Activated T-cell treated with anti-CD3 and anti-CD28 coated beads for 4 hours (primary cell): ENCODE results near the gene CNNM2.
"Not testable (repeated sequence)": the region's sequence is repeated elsewhere in the genome, so short reads cannot be mapped to it uniquely, and the experiment has no call there.

Source experiments
- DNase-seq: peaks from one replicate; pipeline ENCODE4 v3.0.0-alpha.2; 2020

Gene CNNM2

DNA sequence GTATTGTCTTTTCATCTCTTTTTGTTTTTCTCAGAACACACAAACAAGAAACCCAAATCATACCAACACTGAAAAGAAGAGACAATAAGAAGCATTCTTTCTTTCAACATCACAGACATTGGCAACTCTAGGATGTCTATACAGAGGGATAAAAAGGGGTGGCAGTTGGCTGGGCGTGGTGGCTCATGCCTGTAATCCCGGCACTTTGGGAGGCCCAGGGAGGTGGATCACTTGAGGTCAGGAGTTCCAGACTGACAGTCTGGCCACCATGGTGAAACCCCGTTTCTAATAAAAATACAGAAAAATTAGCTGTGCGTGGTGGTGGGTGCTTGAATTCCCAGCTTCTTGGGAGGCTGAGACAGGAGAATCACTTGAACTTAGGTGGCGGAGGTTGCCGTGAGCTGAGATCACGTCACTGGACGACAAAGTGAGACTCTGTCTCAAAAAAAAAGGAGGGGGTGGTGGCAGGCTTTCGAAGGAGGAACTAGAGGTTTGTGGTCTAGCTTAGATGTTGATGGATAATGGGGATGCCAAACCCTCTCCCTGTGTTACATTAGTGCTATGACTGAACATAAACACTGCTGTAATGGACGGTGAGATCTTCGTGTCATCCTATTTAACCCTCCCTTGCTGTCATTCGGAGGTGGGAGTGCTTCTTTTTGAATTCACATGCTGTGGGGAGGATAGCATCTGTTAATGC, 9.4 kb downstream of the CNNM2 start:
- DNase-seq = no peak

- DNase-seq = not testable (repeated sequence)
Observed at GRCh38 chr10:102928442-102928841, 10.3 kb downstream of the CNNM2 start.

- DNase-seq = no peak
Observed at GRCh38 chr10:102930720-102931119, 12.6 kb downstream of the CNNM2 start.

DNA sequence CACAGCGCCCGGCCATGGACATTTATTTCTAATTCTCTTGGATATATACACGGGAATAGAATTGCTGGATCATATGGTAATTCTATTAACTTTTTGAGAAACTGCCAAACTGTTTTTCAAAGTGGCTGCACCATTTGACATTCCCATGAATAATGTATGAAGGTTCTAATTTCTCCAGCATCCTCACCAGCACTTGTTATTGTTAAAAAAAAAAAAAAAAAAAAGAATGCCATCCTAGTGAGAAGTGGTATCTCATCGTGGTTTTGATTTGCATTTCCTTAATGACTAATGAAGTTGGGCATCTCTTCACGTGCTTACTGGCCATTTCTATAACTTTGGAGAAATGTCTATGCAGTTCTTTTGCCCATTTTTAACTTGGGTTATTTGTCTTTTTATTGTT, 13.5 kb downstream of the CNNM2 start:
- no peak for DNase-seq

DNA sequence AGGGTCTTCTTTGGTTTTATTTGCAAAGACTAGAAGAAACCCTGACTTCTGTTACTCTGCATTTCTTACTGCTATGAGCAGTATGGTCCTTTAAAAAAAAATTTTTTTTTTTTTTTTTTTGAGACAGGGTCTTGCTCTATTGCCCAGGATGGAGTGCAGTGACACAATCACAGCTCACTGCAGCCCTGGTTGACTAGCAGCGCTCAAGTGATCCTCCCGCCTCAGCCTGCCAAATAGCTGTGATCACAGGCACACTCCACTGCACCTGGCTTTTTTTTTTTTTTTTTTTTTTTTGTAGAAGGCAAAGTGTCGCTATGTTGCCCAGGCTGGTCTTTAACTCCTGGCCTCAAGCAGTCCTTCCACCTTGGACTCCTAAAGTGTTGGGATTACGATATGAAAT, 17.4 kb downstream of the CNNM2 start:
- DNase-seq = no peak

- DNase-seq = no peak
Observed at GRCh38 chr10:102935939-102936605, 18.0 kb downstream of the CNNM2 start.

DNA sequence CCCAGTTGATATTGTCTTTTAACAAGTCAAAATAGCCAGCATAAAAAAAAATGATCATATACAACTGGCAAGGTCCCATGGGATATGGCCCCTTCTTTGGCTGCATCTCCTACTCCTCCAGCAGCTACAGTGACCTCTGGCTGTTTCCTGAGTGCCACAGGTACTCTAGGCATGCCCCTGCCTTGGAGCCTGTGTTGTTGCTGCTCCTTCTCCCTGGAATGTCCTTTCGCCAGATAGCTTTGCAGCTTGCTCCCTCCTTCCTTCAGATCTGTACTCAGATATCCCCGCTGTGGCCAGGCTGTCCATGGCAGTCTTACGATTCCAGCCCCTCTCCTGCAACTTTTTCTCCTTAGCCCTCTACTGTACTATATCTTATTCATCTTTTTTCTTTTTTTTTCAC, 23.3 kb downstream of the CNNM2 start:
- no peak for DNase-seq

DNA sequence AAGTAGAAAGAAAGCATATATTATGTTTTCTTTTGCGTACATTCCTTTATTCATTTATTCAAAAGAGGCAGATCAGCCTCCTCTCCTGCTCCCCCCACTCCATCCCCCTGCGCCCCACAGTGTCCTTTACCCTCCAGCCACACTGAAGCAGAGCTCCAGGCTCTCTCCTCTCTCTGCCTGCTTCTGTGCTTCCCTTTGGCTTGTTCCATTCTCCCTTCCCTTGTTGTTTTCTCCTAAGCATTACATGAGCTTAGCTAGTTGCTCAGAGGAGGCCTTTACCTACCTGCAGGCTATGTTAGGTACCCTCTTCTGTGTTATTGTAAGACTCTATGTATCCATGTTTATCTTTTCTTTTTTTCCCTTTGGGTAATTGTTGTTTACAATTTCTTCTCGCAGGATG, 27.4 kb downstream of the CNNM2 start:
- DNase-seq = no peak

DNA sequence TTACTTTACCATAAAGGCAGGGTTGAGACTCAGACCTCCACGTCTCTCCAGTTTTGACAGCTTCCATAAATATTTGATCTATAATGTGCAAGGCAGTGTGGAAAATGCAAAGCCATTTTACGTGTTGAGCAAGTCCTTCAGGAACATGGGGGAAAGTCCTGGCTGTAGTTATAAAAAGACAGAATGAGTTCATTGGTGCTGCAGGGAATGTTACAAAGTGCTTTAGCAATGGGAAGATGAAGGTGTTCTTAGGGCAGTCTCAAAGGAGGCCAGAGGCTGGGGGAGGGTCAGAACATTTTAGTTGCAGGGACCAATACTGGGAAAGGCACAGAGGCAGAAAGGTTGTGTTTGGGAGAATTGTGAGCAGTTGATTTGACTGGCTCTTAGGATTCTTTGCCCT, 27.9 kb downstream of the CNNM2 start:
- DNase-seq = no peak

DNA sequence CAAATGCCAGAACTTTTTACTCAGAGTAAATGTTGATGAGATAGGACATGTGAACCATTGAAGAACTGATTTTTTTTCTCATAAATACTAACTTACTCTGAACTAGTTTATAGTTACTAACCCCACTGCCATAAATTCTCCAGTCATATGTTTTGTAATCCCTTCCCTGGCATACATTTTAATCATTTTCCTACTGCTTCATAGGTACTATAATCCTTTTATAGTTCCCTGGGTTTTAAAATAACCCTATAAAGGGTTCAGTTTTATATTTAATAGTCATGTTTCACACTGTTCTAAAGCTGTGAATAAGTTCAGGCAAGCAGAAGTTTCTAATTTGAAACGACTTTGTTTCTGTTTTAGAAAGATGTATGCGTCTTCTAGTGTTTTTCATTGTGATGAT, 28.9 kb downstream of the CNNM2 start:
- DNase-seq = no peak

GRCh38 chr10:102948176-102948575, 30.1 kb downstream of the CNNM2 start:
- no peak for DNase-seq

DNA sequence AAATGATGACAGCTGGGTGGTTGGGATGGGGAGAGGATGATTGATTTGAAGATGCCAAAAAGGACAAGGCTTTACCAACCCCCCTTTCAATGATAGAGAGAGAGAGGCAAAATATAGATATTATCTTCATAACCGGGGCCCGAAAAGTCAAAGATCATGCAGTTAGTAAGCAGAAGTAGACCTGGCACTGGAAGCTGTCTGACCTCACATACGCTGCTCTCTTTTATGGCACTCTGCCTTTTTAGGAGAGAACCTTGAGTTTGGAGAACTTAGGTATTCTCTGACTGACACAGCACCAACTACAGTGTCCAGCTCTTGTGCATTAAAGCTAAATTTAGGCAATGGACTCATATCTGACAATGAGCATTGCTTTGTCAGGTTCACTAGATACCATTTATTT, 30.7 kb downstream of the CNNM2 start:
- no peak for DNase-seq

DNA sequence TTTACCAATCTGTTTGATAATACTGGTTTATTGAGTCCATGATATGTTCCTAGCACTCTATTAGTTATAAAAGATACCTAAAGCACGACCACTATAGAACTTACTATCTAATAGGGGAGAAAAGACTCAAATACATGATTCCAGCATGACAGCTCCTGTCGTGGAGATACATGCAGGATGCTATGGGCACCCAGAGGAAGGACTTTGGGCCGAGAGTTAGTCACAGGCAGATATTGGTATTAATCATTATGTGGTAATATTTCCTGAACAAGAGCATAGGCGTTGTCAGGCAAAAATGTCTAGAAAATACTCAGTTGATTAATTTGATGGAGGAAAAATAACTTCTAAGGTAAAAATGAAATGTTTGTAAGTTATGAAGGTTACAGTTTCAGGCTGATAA, 31.8 kb downstream of the CNNM2 start:
- DNase-seq = no peak

- no peak for DNase-seq
Observed at GRCh38 chr10:102951316-102951715, 33.2 kb downstream of the CNNM2 start.

GRCh38 chr10:102959360-102959759, 41.3 kb downstream of the CNNM2 start:
- DNase-seq = no peak

DNA sequence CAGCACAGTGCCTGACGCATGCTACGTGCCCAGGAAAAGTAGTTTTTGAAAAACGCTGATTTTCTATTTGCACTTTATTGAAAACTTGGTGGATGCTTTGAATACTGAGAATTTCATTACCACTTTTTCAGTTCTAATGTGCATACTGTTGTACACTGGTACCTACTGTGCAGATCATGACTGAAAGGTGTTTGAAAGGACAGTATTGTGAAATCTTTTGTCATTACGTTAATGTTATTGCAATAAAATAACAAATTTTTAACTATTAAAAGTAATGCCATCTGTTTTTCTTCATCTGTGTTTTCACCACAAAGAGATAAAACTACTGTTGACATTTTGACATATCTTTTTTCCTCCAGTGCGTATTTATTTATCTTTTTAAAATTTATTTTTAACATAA, 42.1 kb downstream of the CNNM2 start:
- DNase-seq = no peak

GRCh38 chr10:102962267-102962666, 44.2 kb downstream of the CNNM2 start:
- DNase-seq = no peak

DNA sequence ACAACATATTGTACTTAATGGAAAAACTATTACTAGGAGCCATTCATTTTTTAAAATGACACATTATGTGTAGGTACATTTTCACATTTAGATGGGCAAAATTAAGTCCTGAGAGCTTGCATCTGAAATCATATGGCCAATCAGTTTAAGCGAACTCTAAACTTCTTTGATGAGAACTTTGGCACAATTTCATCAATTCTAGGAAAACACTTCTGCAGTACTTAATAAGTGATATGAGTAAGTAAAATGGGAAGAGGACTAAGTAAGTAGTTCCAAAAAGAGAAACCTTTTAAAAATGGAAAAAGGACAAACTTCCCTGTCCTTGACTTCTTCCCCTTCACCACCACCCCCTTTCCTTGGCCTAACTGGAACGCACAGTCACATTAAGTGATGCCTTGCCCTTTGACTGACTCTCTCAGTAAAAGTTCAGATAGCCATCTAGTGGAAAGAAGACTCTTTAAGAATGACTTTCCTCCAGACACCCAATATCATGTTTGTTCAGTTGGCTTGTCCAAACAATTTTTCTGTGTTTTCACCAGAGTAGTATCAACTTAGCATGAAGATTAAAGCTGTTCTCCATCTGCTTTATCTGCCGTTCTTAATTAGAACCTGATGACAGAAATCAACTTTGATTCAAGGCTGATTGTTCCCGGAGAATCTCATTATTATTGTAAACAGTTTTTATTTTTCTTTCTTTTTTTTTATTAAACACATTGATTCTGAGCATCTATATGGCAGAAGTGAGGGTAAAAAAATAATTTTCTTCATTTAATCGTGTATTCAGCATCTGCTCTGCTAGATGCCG, 45.1 kb downstream of the CNNM2 start:
- DNase-seq = no peak

- DNase-seq = no peak
Observed at GRCh38 chr10:102963756-102964025, 45.6 kb downstream of the CNNM2 start.

DNA sequence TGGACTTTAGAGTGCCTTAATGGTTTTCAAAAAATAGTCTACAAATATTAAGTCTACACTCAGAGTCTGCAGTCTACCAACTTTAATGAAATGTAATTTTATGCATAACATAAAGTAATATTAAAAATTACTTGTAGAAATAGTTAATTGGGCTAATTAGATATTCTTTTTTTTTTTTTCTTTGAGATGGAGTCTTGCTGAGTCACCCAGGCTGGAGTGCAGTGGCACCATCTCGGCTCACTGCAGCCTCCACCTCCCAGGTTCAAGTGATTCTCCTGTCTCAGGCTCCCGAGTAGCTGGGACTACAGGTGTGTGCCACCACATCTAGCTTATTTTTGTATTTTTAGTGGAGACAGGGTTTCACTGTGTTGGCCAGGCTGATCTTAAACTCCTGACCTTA, 46.0 kb downstream of the CNNM2 start:
- DNase-seq = not testable (repeated sequence)

GRCh38 chr10:102964713-102965112, 46.6 kb downstream of the CNNM2 start:
- DNase-seq = no peak

DNA sequence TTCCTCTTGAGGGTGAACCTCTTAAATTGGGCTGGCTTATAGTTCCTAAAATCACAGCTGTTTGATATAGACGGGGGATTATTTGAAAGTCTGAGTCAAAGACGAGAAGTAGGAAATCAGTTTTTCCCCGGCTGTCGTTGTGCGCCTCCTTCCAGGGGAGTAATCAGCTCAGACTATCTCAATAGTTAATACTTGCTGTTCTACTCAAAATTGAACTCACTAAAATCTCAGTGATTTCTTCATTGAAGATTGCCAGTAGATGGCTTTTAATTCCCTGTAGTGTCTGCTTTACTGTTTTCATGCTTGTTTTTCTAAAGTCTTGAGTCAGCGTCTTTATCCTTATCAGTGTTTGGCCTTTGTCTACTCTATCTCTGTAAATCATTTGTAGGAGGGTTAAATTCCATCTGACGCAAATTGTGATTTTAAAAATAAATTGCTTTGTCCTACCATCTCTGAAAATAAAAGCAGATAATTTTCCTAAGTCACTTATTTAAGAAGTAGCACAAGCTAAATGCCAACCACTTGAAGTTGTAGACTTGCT, 47.3 kb downstream of the CNNM2 start:
- DNase-seq = no peak

- DNase-seq = no peak
Observed at GRCh38 chr10:102967123-102967522, 49.0 kb downstream of the CNNM2 start.
